Fibroblast of the aortic adventitia (primary cell): ENCODE results near the gene ADD3. TPM values are rescaled to one million over a fixed set of nuclear protein-coding genes. Genes with fewer than 3 reads are reported as not detected.

ENCODE experiments used
- DNase-seq: peaks from one replicate; pipeline ENCODE4 v3.0.0-alpha.2; 2010; ENCODE audit warnings: low read depth
- H3K4me3 ChIP-seq: 2 replicates; pipeline ENCODE4 v1.5.1; 2011; ENCODE audit warnings: low read depth, mild to moderate bottlenecking, control low read depth, low read length, moderate library complexity
- total RNA-seq: library from RNA; depleted of rRNA; stranded (reverse); fragments of >200 nt; gene quantifications from 2 replicates; pipeline ENCODE4 v1.2.3, GENCODE V29; 2012; ENCODE audit warnings: low replicate concordance
- TF ChIP-seq, protein P1 (sequence below): IDR thresholded peaks from 2 replicates; pipeline ENCODE4 v1.5.1; 2011; ENCODE audit warnings: mild to moderate bottlenecking, low read length, control low read depth, inconsistent platforms; ENCODE audit not compliant: insufficient read depth

ADD3 gene
- total RNA-seq, 1 donor = 524 TPM

DNA sequence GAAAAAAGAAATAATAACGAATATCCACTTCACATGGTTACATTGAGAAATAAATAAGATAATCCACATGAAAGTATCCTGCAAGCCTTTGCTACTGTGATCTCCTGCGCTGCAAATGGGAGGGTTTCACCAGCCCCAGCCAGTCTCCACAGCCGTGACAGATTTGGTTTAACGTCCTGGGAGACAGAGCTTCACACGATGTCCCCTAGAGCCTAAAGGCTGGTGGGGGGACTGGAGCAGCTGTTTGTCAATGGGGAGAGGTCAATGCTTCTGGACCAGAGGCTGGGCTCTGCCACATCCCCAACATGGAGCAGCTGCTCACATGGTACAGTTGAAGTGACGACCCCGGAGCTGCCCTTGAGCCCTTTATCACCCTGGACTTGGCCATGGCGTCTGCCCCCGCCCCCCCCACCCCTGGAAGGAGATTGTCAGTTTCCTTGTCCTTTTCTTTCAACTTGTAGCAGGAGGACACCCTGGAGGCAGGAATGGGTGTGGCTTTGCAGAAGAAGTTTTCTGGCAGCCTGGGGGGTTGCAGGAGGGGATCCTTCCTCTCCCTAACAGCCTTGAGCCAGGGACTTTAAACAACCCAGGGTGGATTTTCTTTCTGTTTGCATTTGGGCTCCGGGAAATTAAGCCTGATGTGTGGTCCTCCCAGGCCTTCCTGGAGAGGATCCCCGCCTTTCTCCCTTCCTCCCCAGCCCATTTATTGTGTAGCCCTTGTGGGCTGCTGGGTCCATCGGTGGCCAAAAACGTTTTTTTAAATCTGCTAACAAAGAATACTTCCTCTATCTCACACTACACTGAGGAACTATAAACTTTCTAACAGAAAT is 162.6 kb downstream of the ADD3 start:
- TF ChIP-seq, protein P1, sequence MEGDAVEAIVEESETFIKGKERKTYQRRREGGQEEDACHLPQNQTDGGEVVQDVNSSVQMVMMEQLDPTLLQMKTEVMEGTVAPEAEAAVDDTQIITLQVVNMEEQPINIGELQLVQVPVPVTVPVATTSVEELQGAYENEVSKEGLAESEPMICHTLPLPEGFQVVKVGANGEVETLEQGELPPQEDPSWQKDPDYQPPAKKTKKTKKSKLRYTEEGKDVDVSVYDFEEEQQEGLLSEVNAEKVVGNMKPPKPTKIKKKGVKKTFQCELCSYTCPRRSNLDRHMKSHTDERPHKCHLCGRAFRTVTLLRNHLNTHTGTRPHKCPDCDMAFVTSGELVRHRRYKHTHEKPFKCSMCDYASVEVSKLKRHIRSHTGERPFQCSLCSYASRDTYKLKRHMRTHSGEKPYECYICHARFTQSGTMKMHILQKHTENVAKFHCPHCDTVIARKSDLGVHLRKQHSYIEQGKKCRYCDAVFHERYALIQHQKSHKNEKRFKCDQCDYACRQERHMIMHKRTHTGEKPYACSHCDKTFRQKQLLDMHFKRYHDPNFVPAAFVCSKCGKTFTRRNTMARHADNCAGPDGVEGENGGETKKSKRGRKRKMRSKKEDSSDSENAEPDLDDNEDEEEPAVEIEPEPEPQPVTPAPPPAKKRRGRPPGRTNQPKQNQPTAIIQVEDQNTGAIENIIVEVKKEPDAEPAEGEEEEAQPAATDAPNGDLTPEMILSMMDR = no peak
- no peak overlapping the region for H3K4me3 ChIP-seq
- DNase-seq = no peak

DNA sequence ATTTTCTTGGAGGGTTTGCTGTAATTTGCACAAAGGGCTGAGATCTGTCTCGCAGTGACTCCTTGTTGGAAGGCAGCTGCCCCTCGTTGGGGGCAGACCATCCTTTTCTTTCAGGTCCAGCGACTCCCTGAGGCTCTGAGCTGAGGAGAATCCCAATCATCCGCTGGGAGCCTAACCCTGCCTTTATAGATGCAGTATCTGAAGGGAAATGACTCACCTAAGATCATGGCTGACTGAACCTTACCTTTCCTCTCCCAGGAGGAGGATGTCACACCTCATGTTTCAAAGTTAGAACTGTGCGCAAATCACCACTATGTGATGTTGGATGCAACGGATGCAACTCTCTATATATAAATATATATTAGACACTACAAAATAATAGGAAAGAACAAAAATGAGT is 163.2 kb downstream of the ADD3 start:
- TF ChIP-seq, protein P1 = no peak
- no peak overlapping the region for H3K4me3 ChIP-seq

DNA sequence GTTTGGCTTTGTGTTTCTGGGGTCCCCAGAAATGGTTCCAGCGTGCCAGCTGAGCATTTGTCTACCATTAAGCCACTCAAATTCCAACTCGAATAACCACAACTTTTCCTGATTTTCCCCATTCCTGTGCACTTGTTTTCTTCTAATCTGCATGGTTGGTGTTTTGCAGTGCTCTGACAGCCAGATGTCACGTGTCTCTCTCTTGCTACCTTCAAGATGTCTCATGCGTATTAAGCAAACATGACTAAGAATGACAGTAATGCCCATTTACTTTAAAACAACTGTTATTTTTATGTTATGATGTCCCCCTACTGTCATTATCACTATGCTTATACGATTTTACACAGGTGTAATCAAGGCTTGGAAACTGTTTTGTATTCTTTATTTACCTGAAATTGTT is 164.4 kb downstream of the ADD3 start:
- no peak overlapping the region for H3K4me3 ChIP-seq
- TF ChIP-seq, protein P1 = no peak
- DNase-seq = no peak

More for the DNA sequence above, 163.2 kb downstream of the ADD3 start:
- no peak for DNase-seq

DNA sequence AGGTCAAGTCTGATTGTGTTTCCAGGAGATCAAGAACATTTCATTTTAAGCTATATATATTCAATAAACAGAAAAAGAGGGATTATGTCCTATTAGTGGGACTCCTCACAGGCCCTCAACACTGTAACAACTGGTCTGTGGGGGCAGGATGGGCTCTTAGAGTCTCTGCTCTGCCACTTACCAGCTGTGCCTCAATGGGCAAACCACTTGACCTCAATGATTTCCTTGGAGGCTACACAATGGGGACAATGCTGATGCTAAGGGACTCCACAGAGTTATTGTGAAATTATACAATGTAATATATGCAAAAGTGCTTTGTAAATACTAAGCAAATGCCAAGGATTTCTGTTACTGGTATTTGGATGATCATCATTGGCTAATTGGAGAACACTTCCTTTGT is 166.4 kb downstream of the ADD3 start:
- no peak for DNase-seq
- TF ChIP-seq, protein P1 = no peak

DNA sequence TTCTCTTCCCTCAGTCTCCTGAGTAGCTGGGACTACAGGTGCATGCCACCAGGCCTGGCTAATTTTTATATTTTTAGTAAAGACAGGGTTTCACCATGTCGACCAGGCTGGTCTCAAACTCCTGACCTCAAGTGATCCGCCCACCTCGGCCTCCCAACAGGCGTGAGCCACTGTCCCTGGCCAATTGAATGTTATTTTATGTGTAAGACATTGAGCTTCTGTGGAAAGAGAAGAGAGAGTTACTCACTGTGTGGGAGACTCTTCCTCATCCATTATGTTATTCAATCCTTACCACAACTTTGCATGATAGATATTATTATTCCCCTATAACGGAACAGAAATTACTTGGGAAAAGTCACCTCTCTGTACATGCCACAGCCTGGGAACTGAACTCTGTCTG is 167.0 kb downstream of the ADD3 start:
- DNase-seq = no peak
- no peak overlapping the region for H3K4me3 ChIP-seq
- TF ChIP-seq, protein P1 = no peak

More for the DNA sequence above, 166.4 kb downstream of the ADD3 start:
- no peak overlapping the region for H3K4me3 ChIP-seq

DNA sequence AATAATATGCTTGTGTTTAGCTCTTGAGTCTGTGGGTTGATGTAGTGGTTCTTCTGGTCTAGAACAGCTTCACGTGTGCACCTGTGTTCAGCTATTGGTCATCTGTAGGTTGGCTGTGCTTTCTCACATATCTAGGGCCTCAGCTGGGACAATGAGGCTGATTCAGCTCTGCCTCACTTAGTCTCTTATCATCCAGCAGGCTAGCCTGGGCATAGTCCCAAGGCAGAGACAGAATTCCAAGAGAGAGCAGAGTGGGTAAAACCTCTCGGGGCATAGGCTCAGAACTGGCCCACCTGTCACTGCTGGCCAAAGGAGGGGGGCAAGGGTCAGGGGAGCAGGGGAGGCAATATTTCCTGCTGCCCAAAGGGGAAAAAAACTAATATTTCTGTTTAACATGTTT is 167.6 kb downstream of the ADD3 start:
- TF ChIP-seq, protein P1 = no peak
- peak; percentile 58 for DNase-seq
- no peak overlapping the region for H3K4me3 ChIP-seq
